Left ventricle myocardium inferior (tissue), 1 donor: ENCODE results near the gene SATB1. TPM values are rescaled to one million over a fixed set of nuclear protein-coding genes. Genes with fewer than 3 reads are reported as not detected.

Experiments
- DNase-seq: peaks from one replicate; pipeline ENCODE4 v3.0.0-alpha.2; 2020
- H3K27ac ChIP-seq: fragments of 200-600 bp; replicated peaks from 2 replicates; pipeline ENCODE4 v1.8.0; 2021
- H3K27me3 ChIP-seq: fragments of 200-600 bp; 2 replicates; pipeline ENCODE4 v1.8.0; 2021; ENCODE audit warnings: low read depth
- H3K36me3 ChIP-seq: fragments of 200-600 bp; 2 replicates; pipeline ENCODE4 v1.8.0; 2021
- H3K4me1 ChIP-seq: fragments of 200-600 bp; 2 replicates; pipeline ENCODE4 v1.8.0; 2021
- H3K4me3 ChIP-seq: fragments of 200-600 bp; 2 replicates; pipeline ENCODE4 v1.8.0; 2021; ENCODE audit warnings: mild to moderate bottlenecking, moderate library complexity
- H3K9me3 ChIP-seq: fragments of 200-600 bp; replicated peaks from 2 replicates; pipeline ENCODE4 v1.8.0; 2021
- intact Hi-C: fragments of 100-400 bp; cut with micrococcal nuclease; formaldehyde crosslinking; loops from one replicate; pipeline ENCODE4 v1.11.0; 2022
- total RNA-seq: library from RNA; stranded (reverse); fragmentation: NEBNext Ultra II Directional; extraction: Animal tissue kit (Norgen Biotek cat#: 25700); gene quantifications from one replicate; pipeline ENCODE4 v1.2.1, GENCODE V29; 2021
- TF ChIP-seq, protein P1 (sequence below): fragments of 200-600 bp; IDR thresholded peaks from 2 replicates; pipeline ENCODE4 v1.8.0; 2021; ENCODE audit warnings: antibody characterized with exemption, mild to moderate bottlenecking, borderline replicate concordance
- donor health status: DM: no; HTN: yes; CAD: no; lungs with severe emphysema.

SATB1 gene
- total RNA-seq, 1 donor from 2014 or later = 44.3 TPM

DNA sequence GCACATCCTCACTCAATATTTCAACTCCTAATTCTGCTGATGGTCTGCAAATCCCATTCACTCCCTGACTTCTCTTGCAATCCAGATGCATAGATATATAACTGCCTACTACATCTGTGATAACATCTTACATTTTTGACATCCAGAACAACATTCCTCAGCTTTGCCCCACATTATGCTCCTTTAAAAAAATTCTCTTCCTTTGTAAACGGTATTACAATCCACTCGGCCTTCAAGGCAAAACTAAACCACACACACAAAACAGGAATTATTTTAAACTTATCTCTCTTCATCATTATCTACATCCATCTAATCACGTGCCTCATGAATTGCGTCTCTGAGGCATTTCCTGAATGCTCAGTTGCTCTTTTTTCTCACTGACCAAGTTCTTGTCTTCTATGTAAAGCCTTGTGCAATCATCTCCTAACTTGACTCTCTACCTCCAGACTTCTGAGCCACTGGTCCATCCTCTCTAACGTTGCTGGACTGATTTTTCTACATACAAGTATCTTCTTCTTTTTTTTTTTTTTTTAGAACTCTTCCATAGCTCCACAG lies 117.0 kb downstream of the SATB1 start:
- intact Hi-C loops = no loop called here

GRCh38 chr3:18307529-18307928 lies 117.6 kb downstream of the SATB1 start:
- TF ChIP-seq, protein P1, sequence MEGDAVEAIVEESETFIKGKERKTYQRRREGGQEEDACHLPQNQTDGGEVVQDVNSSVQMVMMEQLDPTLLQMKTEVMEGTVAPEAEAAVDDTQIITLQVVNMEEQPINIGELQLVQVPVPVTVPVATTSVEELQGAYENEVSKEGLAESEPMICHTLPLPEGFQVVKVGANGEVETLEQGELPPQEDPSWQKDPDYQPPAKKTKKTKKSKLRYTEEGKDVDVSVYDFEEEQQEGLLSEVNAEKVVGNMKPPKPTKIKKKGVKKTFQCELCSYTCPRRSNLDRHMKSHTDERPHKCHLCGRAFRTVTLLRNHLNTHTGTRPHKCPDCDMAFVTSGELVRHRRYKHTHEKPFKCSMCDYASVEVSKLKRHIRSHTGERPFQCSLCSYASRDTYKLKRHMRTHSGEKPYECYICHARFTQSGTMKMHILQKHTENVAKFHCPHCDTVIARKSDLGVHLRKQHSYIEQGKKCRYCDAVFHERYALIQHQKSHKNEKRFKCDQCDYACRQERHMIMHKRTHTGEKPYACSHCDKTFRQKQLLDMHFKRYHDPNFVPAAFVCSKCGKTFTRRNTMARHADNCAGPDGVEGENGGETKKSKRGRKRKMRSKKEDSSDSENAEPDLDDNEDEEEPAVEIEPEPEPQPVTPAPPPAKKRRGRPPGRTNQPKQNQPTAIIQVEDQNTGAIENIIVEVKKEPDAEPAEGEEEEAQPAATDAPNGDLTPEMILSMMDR = no peak
- intact Hi-C loops = no loop called here

More for the DNA sequence above, 117.0 kb downstream of the SATB1 start:
- Histone ChIP-seq H3K9me3 (no peaks in the 10 kb centered on the region), H3K27me3 (no peaks in the 10 kb centered on the region), H3K36me3 (no peaks in the 10 kb centered on the region), H3K27ac (no peak overlapping the region), H3K4me1 (no peaks in the 10 kb centered on the region), H3K4me3 (no peak overlapping the region)
- TF ChIP-seq, protein P1 = no peak
- no peak for DNase-seq

GRCh38 chr3:18302517-18302916 lies 122.6 kb downstream of the SATB1 start:
- intact Hi-C loops = no loop called here
- H3K9me3 ChIP-seq = peaks cover 19% of the 10 kb centered on the region

More at GRCh38 chr3:18307529-18307928, 117.6 kb downstream of the SATB1 start:
- no peaks in the 10 kb centered on the region for H3K27me3 ChIP-seq
- H3K27ac ChIP-seq = no peak overlapping the region
- H3K4me3 ChIP-seq = no peak overlapping the region
- no peak for DNase-seq
- H3K36me3 ChIP-seq = no peaks in the 10 kb centered on the region
- no peaks in the 10 kb centered on the region for H3K4me1 ChIP-seq
- no peaks in the 10 kb centered on the region for H3K9me3 ChIP-seq

DNA sequence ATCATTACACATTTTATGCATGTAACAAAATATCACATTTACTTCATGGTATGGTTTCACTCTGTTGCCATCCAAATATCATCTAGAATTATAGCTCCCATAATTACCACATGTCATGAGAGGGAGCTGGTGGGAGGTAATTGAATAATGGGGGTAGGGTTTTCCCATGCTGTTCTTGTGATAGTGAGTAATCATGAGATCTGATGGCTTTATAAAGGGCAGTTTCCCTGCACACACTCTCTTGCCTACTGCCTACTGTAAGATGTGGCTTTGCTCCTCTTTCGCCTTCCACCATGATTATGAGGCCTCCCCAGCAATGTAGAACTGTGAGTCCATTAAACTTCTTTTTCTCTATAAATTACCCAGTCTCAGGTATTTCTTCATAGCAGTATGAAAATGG lies 123.4 kb downstream of the SATB1 start:
- peaks cover 26% of the 10 kb centered on the region for H3K9me3 ChIP-seq
- no peaks in the 10 kb centered on the region for H3K36me3 ChIP-seq
- H3K4me3 ChIP-seq = no peak overlapping the region
- H3K27me3 ChIP-seq = no peaks in the 10 kb centered on the region
- intact Hi-C loops = no loop called here
- H3K4me1 ChIP-seq = no peaks in the 10 kb centered on the region
- DNase-seq = no peak
- H3K27ac ChIP-seq = no peak overlapping the region
- TF ChIP-seq, protein P1 = no peak

More at GRCh38 chr3:18302517-18302916, 122.6 kb downstream of the SATB1 start:
- no peak for DNase-seq
- Histone ChIP-seq H3K36me3 (no peaks in the 10 kb centered on the region), H3K4me1 (no peaks in the 10 kb centered on the region), H3K27ac (no peak overlapping the region), H3K4me3 (no peak overlapping the region), H3K27me3 (no peaks in the 10 kb centered on the region)
- TF ChIP-seq, protein P1 = no peak

DNA sequence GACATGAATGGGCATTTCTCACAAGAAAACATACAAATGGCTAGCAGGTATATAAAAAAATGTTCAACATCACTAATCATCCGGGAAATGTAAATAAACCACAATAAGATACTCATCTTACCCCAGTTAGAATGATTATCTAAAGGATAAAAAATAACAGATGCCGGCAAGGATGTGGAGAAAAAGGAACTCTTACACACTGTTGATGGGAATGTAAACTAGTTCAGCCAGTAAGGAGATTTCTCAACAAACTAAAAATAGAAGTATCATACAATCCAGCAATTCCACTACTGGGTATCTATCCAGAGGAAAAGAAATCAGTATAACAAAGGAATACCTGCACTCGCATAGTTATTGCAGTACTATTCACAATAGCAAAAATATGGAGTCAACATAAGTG lies 124.2 kb downstream of the SATB1 start:
- Histone ChIP-seq H3K27me3 (no peaks in the 10 kb centered on the region), H3K4me1 (no peaks in the 10 kb centered on the region), H3K36me3 (no peaks in the 10 kb centered on the region), H3K9me3 (peaks cover 35% of the 10 kb centered on the region), H3K27ac (no peak overlapping the region), H3K4me3 (no peak overlapping the region)
- intact Hi-C loops = no loop called here
- DNase-seq = no peak
- TF ChIP-seq, protein P1 = no peak

DNA sequence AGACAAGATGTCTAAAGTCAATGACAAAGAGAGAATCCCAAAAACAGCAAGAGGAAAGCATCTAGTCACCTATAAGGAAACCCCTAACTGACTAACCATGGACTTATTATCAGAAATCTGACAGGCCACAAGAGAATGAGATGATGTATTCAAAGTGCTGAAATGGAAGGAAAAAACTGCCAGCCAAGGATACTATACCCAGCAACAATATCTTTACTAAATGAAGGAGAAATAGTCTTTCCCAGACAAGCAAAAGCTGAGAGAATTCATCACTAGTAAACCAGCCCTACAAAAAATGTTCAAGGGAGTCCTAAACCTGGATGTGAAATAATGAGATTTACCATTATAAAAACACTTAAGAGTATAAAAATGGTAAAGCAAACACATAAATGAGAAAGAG lies 128.0 kb downstream of the SATB1 start:
- Histone ChIP-seq H3K9me3 (peaks cover 45% of the 10 kb centered on the region), H3K4me1 (no peaks in the 10 kb centered on the region), H3K36me3 (no peaks in the 10 kb centered on the region), H3K4me3 (no peak overlapping the region), H3K27me3 (no peaks in the 10 kb centered on the region), H3K27ac (no peak overlapping the region)
- DNase-seq = no peak
- TF ChIP-seq, protein P1 = no peak
- intact Hi-C loops = no loop called here
